ENCODE data around the gene SLC43A1.

DNA sequence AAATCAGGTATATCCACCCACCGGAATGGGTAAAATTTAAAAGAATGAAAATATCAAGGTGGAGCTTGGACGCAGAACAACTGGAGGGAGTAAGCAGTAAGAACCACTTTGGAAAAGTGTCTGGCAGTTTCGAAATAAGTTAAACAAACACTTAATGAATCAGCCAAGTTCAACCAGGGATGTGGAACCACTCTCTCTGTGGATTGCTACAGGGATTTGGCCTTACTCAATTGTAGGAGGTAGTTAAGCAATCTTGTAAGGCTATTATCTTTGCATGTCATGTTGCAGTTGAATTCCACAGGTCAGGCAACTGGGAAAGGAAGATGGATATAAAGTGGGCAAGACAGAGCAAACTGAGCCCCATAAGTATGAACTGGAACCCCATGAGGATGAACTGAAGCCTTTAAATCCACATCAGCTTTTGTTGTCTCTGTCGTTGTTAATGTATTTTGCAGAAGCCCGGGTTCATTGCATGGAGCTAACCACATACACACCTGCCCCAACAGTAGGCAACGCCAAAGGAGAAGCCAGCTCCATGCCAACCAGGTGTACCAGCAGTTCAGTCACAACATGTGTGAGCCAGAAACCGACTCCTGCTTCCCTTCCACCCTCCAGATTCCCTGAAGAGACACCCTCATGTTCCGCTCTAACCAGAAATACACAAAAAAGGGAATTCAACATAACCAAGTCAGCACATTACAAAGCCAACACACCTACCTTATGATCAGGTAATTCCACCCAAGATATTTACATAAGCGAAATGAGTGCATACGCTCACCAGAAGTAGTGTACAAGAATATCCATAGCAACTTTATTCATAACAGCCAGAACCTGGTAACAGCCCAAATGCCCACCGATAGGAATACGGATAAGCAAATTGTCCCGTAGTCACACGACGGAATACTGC is 80.6 kb downstream of the SLC43A1 start:
- TF ChIP-seq, protein P1, sequence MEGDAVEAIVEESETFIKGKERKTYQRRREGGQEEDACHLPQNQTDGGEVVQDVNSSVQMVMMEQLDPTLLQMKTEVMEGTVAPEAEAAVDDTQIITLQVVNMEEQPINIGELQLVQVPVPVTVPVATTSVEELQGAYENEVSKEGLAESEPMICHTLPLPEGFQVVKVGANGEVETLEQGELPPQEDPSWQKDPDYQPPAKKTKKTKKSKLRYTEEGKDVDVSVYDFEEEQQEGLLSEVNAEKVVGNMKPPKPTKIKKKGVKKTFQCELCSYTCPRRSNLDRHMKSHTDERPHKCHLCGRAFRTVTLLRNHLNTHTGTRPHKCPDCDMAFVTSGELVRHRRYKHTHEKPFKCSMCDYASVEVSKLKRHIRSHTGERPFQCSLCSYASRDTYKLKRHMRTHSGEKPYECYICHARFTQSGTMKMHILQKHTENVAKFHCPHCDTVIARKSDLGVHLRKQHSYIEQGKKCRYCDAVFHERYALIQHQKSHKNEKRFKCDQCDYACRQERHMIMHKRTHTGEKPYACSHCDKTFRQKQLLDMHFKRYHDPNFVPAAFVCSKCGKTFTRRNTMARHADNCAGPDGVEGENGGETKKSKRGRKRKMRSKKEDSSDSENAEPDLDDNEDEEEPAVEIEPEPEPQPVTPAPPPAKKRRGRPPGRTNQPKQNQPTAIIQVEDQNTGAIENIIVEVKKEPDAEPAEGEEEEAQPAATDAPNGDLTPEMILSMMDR (conservative IDR thresholded peaks at IDR 0.05), result no peak
- TF ChIP-seq ZFX (IDR thresholded peaks at IDR 0.05), result no peak

All from C4-2B (cell line).